Activated CD4-positive, alpha-beta T cell treated with anti-CD3 and anti-CD28 coated beads for 1 hour (primary cell): ENCODE measurements around the gene PLEKHM1.
"Not testable (repeated sequence)": the region's sequence is repeated elsewhere in the genome, so short reads cannot be mapped to it uniquely, and the experiment has no call there.

Experiments
- DNase-seq: peaks from one replicate; pipeline ENCODE4 v3.0.0-alpha.2; 2020

Gene PLEKHM1

GRCh38 chr17:45460422-45460821, 30.1 kb downstream of the PLEKHM1 start:
- DNase-seq: not testable (repeated sequence)

GRCh38 chr17:45454341-45454740, 36.2 kb downstream of the PLEKHM1 start:
- DNase-seq: not testable (repeated sequence)

GRCh38 chr17:45453731-45454130, 36.8 kb downstream of the PLEKHM1 start:
- not testable (repeated sequence) for DNase-seq

GRCh38 chr17:45453225-45453534, 37.3 kb downstream of the PLEKHM1 start:
- not testable (repeated sequence) for DNase-seq

GRCh38 chr17:45452329-45453224, 37.9 kb downstream of the PLEKHM1 start:
- DNase-seq: not testable (repeated sequence)

GRCh38 chr17:45451660-45452059, 38.9 kb downstream of the PLEKHM1 start:
- DNase-seq: not testable (repeated sequence)

- DNase-seq: no peak
Measured at GRCh38 chr17:45451131-45451530, 39.4 kb downstream of the PLEKHM1 start.

- not testable (repeated sequence) for DNase-seq
Measured at GRCh38 chr17:45449708-45450329, 40.7 kb downstream of the PLEKHM1 start.

GRCh38 chr17:45449260-45449659, 41.3 kb downstream of the PLEKHM1 start:
- not testable (repeated sequence) for DNase-seq

- DNase-seq: not testable (repeated sequence)
Measured at GRCh38 chr17:45448483-45448882, 42.0 kb downstream of the PLEKHM1 start.

GRCh38 chr17:45448066-45448465, 42.5 kb downstream of the PLEKHM1 start:
- DNase-seq: not testable (repeated sequence)

- not testable (repeated sequence) for DNase-seq
Measured at GRCh38 chr17:45447650-45448049, 42.9 kb downstream of the PLEKHM1 start.

- DNase-seq: not testable (repeated sequence)
Measured at GRCh38 chr17:45446872-45447625, 43.5 kb downstream of the PLEKHM1 start.

GRCh38 chr17:45445901-45446743, 44.4 kb downstream of the PLEKHM1 start:
- not testable (repeated sequence) for DNase-seq

- DNase-seq: not testable (repeated sequence)
Measured at GRCh38 chr17:45444856-45445820, 45.4 kb downstream of the PLEKHM1 start.

- DNase-seq: not testable (repeated sequence)
Measured at GRCh38 chr17:45444301-45444700, 46.2 kb downstream of the PLEKHM1 start.

GRCh38 chr17:45443371-45444260, 46.9 kb downstream of the PLEKHM1 start:
- DNase-seq: not testable (repeated sequence)

- no peak for DNase-seq
Measured at GRCh38 chr17:45441526-45442310, 48.8 kb downstream of the PLEKHM1 start.

GRCh38 chr17:45440839-45441515, 49.5 kb downstream of the PLEKHM1 start:
- not testable (repeated sequence) for DNase-seq
